HepG2 (cell line): ENCODE measurements around the gene GDF11. TPM values are rescaled to one million over a fixed set of nuclear protein-coding genes. Genes with fewer than 3 reads are reported as not detected.
A peak's percentile ranks its signal among the peaks of the same experiment; 100 is the strongest.

Experiments
- ARNT ChIP-seq: fragments of 450-650 bp; IDR thresholded peaks from 2 replicates; pipeline ENCODE4 v1.6.1; 2017
- ESRRA ChIP-seq: sonication (generic); formaldehyde crosslinking; IDR thresholded peaks from 2 replicates; pipeline ENCODE4 v1.5.1; 2020; ENCODE audit warnings: mild to moderate bottlenecking, low read depth, missing genetic modification reagents
- GPN1 ChIP-seq: sonication (generic); formaldehyde crosslinking; IDR thresholded peaks from 2 replicates; pipeline ENCODE4 v1.5.1; 2020; ENCODE audit warnings: missing genetic modification reagents, borderline replicate concordance
- GTF2F1 ChIP-seq: fragments of 150-350 bp; IDR thresholded peaks from 2 replicates; pipeline ENCODE4 v1.6.1; 2014; ENCODE audit warnings: low read length
- KDM5A ChIP-seq: fragments of 200-600 bp; sonication (generic); IDR thresholded peaks from 2 replicates; pipeline ENCODE4 v1.7.0; 2018; ENCODE audit warnings: antibody characterized with exemption, mild to moderate bottlenecking, low read length, borderline replicate concordance
- KLF12 ChIP-seq: sonication (generic); formaldehyde crosslinking; IDR thresholded peaks from 2 replicates; pipeline ENCODE4 v1.4.0; 2020; ENCODE audit warnings: missing genetic modification reagents, borderline replicate concordance
- KLF6 ChIP-seq: IDR thresholded peaks from 2 replicates; pipeline ENCODE4 v1.8.0; 2016; ENCODE audit warnings: missing biosample characterization, missing genetic modification reagents
- MTA3 ChIP-seq: sonication (generic); formaldehyde crosslinking; IDR thresholded peaks from 2 replicates; pipeline ENCODE4 v1.4.0; 2020; ENCODE audit warnings: missing genetic modification reagents
- NAIF1 ChIP-seq: sonication (generic); formaldehyde crosslinking; IDR thresholded peaks from 2 replicates; pipeline ENCODE4 v1.5.0; 2020; ENCODE audit warnings: mild to moderate bottlenecking, missing genetic modification reagents, borderline replicate concordance
- PTBP1 ChIP-seq: fragments of 200-400 bp; formaldehyde crosslinking; IDR thresholded peaks from 2 replicates; pipeline ENCODE4 v1.6.1; 2018; ENCODE audit warnings: low read length, low read depth; ENCODE audit not compliant: poor library complexity, severe bottlenecking
- SATB2 ChIP-seq: sonication (generic); formaldehyde crosslinking; IDR thresholded peaks from 2 replicates; pipeline ENCODE4 v1.5.0; 2020; ENCODE audit warnings: missing genetic modification reagents
- SNAPC4 ChIP-seq: sonication (generic); formaldehyde crosslinking; IDR thresholded peaks from 2 replicates; pipeline ENCODE4 v1.4.0; 2020; ENCODE audit warnings: mild to moderate bottlenecking, missing genetic modification reagents
- ZBTB14 ChIP-seq: sonication (generic); formaldehyde crosslinking; IDR thresholded peaks from 2 replicates; pipeline ENCODE4 v1.4.0; 2020; ENCODE audit warnings: missing genetic modification reagents
- ZIK1 ChIP-seq: sonication (generic); formaldehyde crosslinking; IDR thresholded peaks from 2 replicates; pipeline ENCODE4 v1.5.0; 2020; ENCODE audit warnings: mild to moderate bottlenecking, low read depth, missing genetic modification reagents, borderline replicate concordance
- ZNF101 ChIP-seq: sonication (generic); formaldehyde crosslinking; IDR thresholded peaks from 2 replicates; pipeline ENCODE4 v1.4.0; 2020; ENCODE audit warnings: mild to moderate bottlenecking, low read depth, missing genetic modification reagents, borderline replicate concordance
- ZNF234 ChIP-seq: sonication (generic); formaldehyde crosslinking; conservative IDR thresholded peaks from 2 replicates; pipeline ENCODE4 v1.5.1; 2020; ENCODE audit warnings: mild to moderate bottlenecking, missing genetic modification reagents
- ZNF501 ChIP-seq: sonication (generic); formaldehyde crosslinking; IDR thresholded peaks from 2 replicates; pipeline ENCODE4 v1.5.1; 2020; ENCODE audit warnings: mild to moderate bottlenecking, moderate library complexity, missing genetic modification reagents
- ZNF83 ChIP-seq: sonication (generic); formaldehyde crosslinking; IDR thresholded peaks from 2 replicates; pipeline ENCODE4 v1.4.0; 2020; ENCODE audit warnings: missing genetic modification reagents, mild to moderate bottlenecking, borderline replicate concordance
- ZSCAN31 ChIP-seq: sonication (generic); formaldehyde crosslinking; IDR thresholded peaks from 2 replicates; pipeline ENCODE4 v1.5.0; 2020; ENCODE audit warnings: low read depth, mild to moderate bottlenecking, missing genetic modification reagents
- polyA plus RNA-seq, 8 experiments: library from polyadenylated mRNA; depleted of rRNA in 3 of 8; stranded (reverse) in 7 of 8; unstranded in 1 of 8; fragments of >200 nt; fragmentation: Illumina TruSeq in 4 of 8; extraction: Trizol in 4 of 8; gene quantifications; 2 replicates each; pipeline versions ENCODE4 v1.2.1 to v1.2.3, GENCODE V29; 2011 to 2016; ENCODE audit warnings: low read depth in 4 of 8, missing spikeins in 1 of 8, mixed read lengths in 1 of 8; ENCODE audit not compliant: insufficient read depth in 1 of 8
- total RNA-seq, 5 experiments: library from RNA; depleted of rRNA; stranded (reverse); fragments of >200 nt; fragmentation: Illumina TruSeq; extraction: Trizol; gene quantifications; 2 replicates each; pipeline ENCODE4 v1.2.3, GENCODE V29; 2016; ENCODE audit warnings: low read depth in 1 of 5
- TF ChIP-seq, protein P1 (sequence below): IDR thresholded peaks from 2 replicates; pipeline ENCODE4 v1.6.1; 2016; ENCODE audit warnings: mild to moderate bottlenecking, missing biosample characterization, missing genetic modification reagents
- TF ChIP-seq, protein P2 (sequence below): sonication (generic); formaldehyde crosslinking; IDR thresholded peaks from 2 replicates; pipeline ENCODE4 v1.5.0; 2020; ENCODE audit warnings: mild to moderate bottlenecking, missing genetic modification reagents

Gene GDF11
- total and polyA plus RNA-seq, 2 of the 13 experiments (the other 11 are each of a cell fraction or from before 2014, with no cell fraction given): 0.63 to 1.5 TPM

- TF ChIP-seq SNAPC4 (no peak), MTA3 (CRISPR knock-in tag) (no peak), KLF12 (CRISPR knock-in tag) (peak; percentile 87), ZSCAN31 (CRISPR knock-in tag) (no peak; the same call in 1 of the 2 replicates), ZNF83 (CRISPR knock-in tag) (no peak), GPN1 (no peak), ZNF234 (CRISPR knock-in tag) (no peak), ZNF101 (CRISPR knock-in tag) (no peak), SATB2 (CRISPR knock-in tag) (no peak), ZBTB14 (CRISPR knock-in tag) (no peak), KLF6 (peak; percentile 69; the same call in 1 of the 2 replicates), ARNT (no peak), ZIK1 (CRISPR knock-in tag) (no peak), ZNF501 (CRISPR knock-in tag) (peak; percentile 70; the same call in 1 of the 2 replicates), KDM5A (peak; percentile 99), ESRRA (CRISPR knock-in tag) (no peak; the same call in 1 of the 2 replicates), NAIF1 (CRISPR knock-in tag) (no peak), GTF2F1 (peak; percentile 71; the same call in 1 of the 2 replicates), PTBP1 (no peak)
- TF ChIP-seq, protein P1, sequence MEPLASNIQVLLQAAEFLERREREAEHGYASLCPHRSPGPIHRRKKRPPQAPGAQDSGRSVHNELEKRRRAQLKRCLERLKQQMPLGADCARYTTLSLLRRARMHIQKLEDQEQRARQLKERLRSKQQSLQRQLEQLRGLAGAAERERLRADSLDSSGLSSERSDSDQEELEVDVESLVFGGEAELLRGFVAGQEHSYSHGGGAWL (CRISPR knock-in tag): peak; percentile 64; the same call in 1 of the 2 replicates
- TF ChIP-seq, protein P2, sequence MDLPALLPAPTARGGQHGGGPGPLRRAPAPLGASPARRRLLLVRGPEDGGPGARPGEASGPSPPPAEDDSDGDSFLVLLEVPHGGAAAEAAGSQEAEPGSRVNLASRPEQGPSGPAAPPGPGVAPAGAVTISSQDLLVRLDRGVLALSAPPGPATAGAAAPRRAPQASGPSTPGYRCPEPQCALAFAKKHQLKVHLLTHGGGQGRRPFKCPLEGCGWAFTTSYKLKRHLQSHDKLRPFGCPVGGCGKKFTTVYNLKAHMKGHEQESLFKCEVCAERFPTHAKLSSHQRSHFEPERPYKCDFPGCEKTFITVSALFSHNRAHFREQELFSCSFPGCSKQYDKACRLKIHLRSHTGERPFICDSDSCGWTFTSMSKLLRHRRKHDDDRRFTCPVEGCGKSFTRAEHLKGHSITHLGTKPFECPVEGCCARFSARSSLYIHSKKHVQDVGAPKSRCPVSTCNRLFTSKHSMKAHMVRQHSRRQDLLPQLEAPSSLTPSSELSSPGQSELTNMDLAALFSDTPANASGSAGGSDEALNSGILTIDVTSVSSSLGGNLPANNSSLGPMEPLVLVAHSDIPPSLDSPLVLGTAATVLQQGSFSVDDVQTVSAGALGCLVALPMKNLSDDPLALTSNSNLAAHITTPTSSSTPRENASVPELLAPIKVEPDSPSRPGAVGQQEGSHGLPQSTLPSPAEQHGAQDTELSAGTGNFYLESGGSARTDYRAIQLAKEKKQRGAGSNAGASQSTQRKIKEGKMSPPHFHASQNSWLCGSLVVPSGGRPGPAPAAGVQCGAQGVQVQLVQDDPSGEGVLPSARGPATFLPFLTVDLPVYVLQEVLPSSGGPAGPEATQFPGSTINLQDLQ: no peak
Measured at GRCh38 chr12:55715833-55716581, 26.9 kb upstream of the GDF11 start, which contains the start of gene BLOC1S1 (continued).
